ENCODE data around the gene SMIM44.
"Not testable (repeated sequence)": the region's sequence is repeated elsewhere in the genome, so short reads cannot be mapped to it uniquely, and the experiment has no call there.

The SMIM44 gene

GRCh38 chr19:3508771-3509535, 25.7 kb upstream of the SMIM44 start:
- Histone ChIP-seq H3K27ac (ENCODE audit: low read length) (no peak overlapping the region), H3K27me3 (replicated peaks; ENCODE audit: insufficient read depth, low read length) (no peaks in the 10 kb centered on the region), H3K36me3 (replicated peaks; ENCODE audit: insufficient read depth, low read length) (no peaks in the 10 kb centered on the region), H3K9me3 (replicated peaks; ENCODE audit: insufficient read depth, low read length) (no peaks in the 10 kb centered on the region), H3K9ac (ENCODE audit: low read length) (no peak overlapping the region), H3K79me2 (ENCODE audit: low read length) (peaks cover 77% of the 10 kb centered on the region), H2AFZ (ENCODE audit: low read length) (no peak overlapping the region), H4K20me1 (ENCODE audit: insufficient read depth, low read length) (no peaks in the 10 kb centered on the region), H3K4me3 (ENCODE audit: low read length) (no peak overlapping the region), H3K9me2 (replicated peaks; ENCODE audit: insufficient read depth, low read length) (no peaks in the 10 kb centered on the region), H3K4me1 (ENCODE audit: low read length) (peaks cover 6% of the 10 kb centered on the region), H3K4me2 (ENCODE audit: low read depth, low read length) (no peak overlapping the region), H3F3A (ENCODE audit: insufficient read depth, low read length) (no peaks in the 10 kb centered on the region)
- DNase-seq = no peak
- TF ChIP-seq CTCF (IDR thresholded peaks at IDR 0.05; ENCODE audit: low read length) (no peak), EZH2phosphoT487 (IDR thresholded peaks at IDR 0.05; ENCODE audit: low read length) (no peak), EZH2 (optimal IDR thresholded peaks at IDR 0.05; ENCODE audit: low read depth, low read length) (no peak)

- not testable (repeated sequence) for H3K4me1 ChIP-seq (ENCODE audit: low read length); H3K9me3 ChIP-seq (replicated peaks; ENCODE audit: insufficient read depth, low read length); H3K4me3 ChIP-seq (ENCODE audit: low read length); H3K27me3 ChIP-seq (replicated peaks; ENCODE audit: insufficient read depth, low read length); H3K36me3 ChIP-seq (replicated peaks; ENCODE audit: insufficient read depth, low read length); H3F3A ChIP-seq (ENCODE audit: insufficient read depth, low read length); H2AFZ ChIP-seq (ENCODE audit: low read length); H3K9ac ChIP-seq (ENCODE audit: low read length); H3K27ac ChIP-seq (ENCODE audit: low read length); DNase-seq; H4K20me1 ChIP-seq (ENCODE audit: insufficient read depth, low read length); H3K4me2 ChIP-seq (ENCODE audit: low read depth, low read length); H3K9me2 ChIP-seq (replicated peaks; ENCODE audit: insufficient read depth, low read length)
- peaks cover 69% of the 10 kb centered on the region for H3K79me2 ChIP-seq (ENCODE audit: low read length)
These were observed 24.9 kb upstream of the SMIM44 start for GRCh38 chr19:3508121-3508661.

GRCh38 chr19:3507371-3508120, 24.3 kb upstream of the SMIM44 start:
- Histone ChIP-seq H2AFZ (ENCODE audit: low read length) (no peak overlapping the region), H3K4me3 (ENCODE audit: low read length) (peak overlapping the region; percentile 93), H3F3A (ENCODE audit: insufficient read depth, low read length) (no peaks in the 10 kb centered on the region), H3K27me3 (replicated peaks; ENCODE audit: insufficient read depth, low read length) (no peaks in the 10 kb centered on the region), H3K4me2 (ENCODE audit: low read depth, low read length) (peak overlapping the region; percentile 64), H3K27ac (ENCODE audit: low read length) (no peak overlapping the region), H3K36me3 (replicated peaks; ENCODE audit: insufficient read depth, low read length) (no peaks in the 10 kb centered on the region), H3K9me2 (replicated peaks; ENCODE audit: insufficient read depth, low read length) (no peaks in the 10 kb centered on the region), H3K4me1 (ENCODE audit: low read length) (peaks cover 6% of the 10 kb centered on the region), H3K9me3 (replicated peaks; ENCODE audit: insufficient read depth, low read length) (no peaks in the 10 kb centered on the region), H3K9ac (ENCODE audit: low read length) (peak overlapping the region; percentile 94; the same call in 1 of the 2 replicates), H4K20me1 (ENCODE audit: insufficient read depth, low read length) (no peaks in the 10 kb centered on the region), H3K79me2 (ENCODE audit: low read length) (peaks cover 63% of the 10 kb centered on the region)
- TF ChIP-seq CTCF (IDR thresholded peaks at IDR 0.05; ENCODE audit: low read length) = no peak
- no peak for TF ChIP-seq EZH2phosphoT487 (IDR thresholded peaks at IDR 0.05; ENCODE audit: low read length)
- no peak for TF ChIP-seq EZH2 (optimal IDR thresholded peaks at IDR 0.05; ENCODE audit: low read depth, low read length)
- no peak for DNase-seq
